Activated T-helper 2 cell treated with anti-CD3 and anti-CD28 coated beads, Interferon-gamma antibody, Interleukin-2, Interleukin-4, amounts not matched to agents 10 μg/mL and 5 μg/mL and 100 μg/mL, durations not matched to agents 14 hours and 24 hours and 36 hours (primary cell): ENCODE results near the gene RPGRIP1L. TPM values are rescaled to one million over a fixed set of nuclear protein-coding genes. Genes with fewer than 3 reads are reported as not detected.

Source experiments
- DNase-seq: peaks from one replicate; pipeline ENCODE4 v3.0.0; 2021; ENCODE audit warnings: low spot score
- H3K27ac Mint-ChIP-seq: one replicate; pipeline ENCODE4 v1.8.0; 2021; ENCODE audit warnings: mixed read lengths
- H3K27me3 Mint-ChIP-seq: one replicate; pipeline ENCODE4 v1.8.0; 2021; ENCODE audit warnings: low read depth, mixed read lengths
- H3K36me3 Mint-ChIP-seq: one replicate; pipeline ENCODE4 v1.8.0; 2021; ENCODE audit warnings: low read depth, mixed read lengths
- H3K4me1 Mint-ChIP-seq: one replicate; pipeline ENCODE4 v1.8.0; 2021; ENCODE audit warnings: low read depth, mixed read lengths
- H3K4me3 Mint-ChIP-seq: one replicate; pipeline ENCODE4 v1.8.0; 2021; ENCODE audit warnings: low read depth, mild to moderate bottlenecking, moderate library complexity, mixed read lengths
- H3K9me3 Mint-ChIP-seq: one replicate; pipeline ENCODE4 v1.8.0; 2021; ENCODE audit warnings: mixed read lengths
- intact Hi-C: fragments of 100-400 bp; cut with micrococcal nuclease; formaldehyde crosslinking; loops from one replicate; pipeline ENCODE4 v1.15.1; 2023
- total RNA-seq: library from RNA; stranded (reverse); gene quantifications from 2 replicates; pipeline ENCODE4 v1.2.3, GENCODE V29; 2022

The RPGRIP1L gene
- total RNA-seq, 1 donor from 2014 or later: 9.6 TPM

DNA sequence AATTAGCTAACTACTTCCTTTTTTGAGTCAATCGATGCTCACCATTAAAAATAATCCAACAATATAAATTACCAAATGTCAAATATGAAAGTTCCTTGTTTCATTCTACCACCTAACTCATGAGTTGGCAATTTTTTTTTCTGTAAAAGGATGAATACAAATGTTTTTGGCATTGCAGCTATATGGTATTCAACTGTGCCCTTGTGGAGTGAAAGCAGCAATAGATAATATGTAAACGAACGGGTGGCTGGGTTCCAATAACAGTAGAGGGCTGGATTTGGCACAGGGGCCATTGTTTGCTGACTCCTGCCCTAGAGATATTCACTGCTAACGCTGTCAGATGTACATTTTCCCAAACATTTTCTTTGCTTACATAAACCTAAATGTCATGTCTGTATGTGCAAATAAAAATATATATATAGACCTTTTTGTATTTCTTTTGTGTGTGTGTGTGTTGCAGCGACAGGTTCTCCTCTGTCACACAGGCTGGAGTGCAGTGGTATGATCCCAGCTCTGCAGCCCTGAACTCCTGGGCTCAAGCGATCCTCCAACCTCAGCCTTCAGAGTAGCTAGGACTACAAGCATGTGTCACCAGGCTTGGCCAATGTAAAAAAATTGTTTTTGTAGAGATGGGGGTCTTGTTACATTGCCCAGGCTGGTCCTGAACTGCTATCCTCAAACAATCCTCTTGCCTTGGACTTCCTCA lies 73.9 kb downstream of the RPGRIP1L start:
- H3K9me3 Mint-ChIP-seq: no peaks in the 10 kb centered on the region
- H3K36me3 Mint-ChIP-seq: no peaks in the 10 kb centered on the region
- no peaks in the 10 kb centered on the region for H3K27me3 Mint-ChIP-seq
- DNase-seq: no peak
- no peak overlapping the region for H3K4me3 Mint-ChIP-seq
- intact Hi-C loops: no loop called here
- no peak overlapping the region for H3K27ac Mint-ChIP-seq
- H3K4me1 Mint-ChIP-seq: no peaks in the 10 kb centered on the region

DNA sequence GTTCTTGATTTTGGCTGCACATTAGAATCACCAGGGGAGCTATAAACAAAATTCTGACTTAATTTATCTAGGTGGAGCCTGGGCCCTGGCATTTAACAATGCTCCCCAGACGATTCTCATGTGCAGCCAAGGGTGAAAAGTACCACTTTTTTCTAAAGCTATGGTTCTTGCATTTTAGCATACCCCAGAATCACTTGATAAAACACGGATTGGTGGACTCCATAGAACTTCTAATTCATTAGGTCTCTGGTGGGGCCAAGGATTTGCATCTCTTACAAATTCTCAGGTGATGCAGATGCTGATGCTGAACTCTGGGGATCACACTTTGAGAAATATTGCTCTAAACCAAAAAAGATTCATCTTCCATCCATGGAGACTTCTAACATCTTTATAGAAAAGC lies 74.5 kb downstream of the RPGRIP1L start:
- H3K36me3 Mint-ChIP-seq: no peaks in the 10 kb centered on the region
- DNase-seq: no peak
- H3K27me3 Mint-ChIP-seq: no peaks in the 10 kb centered on the region
- intact Hi-C loops: no loop called here
- H3K4me1 Mint-ChIP-seq: no peaks in the 10 kb centered on the region
- no peak overlapping the region for H3K27ac Mint-ChIP-seq
- no peaks in the 10 kb centered on the region for H3K9me3 Mint-ChIP-seq
- H3K4me3 Mint-ChIP-seq: no peak overlapping the region

DNA sequence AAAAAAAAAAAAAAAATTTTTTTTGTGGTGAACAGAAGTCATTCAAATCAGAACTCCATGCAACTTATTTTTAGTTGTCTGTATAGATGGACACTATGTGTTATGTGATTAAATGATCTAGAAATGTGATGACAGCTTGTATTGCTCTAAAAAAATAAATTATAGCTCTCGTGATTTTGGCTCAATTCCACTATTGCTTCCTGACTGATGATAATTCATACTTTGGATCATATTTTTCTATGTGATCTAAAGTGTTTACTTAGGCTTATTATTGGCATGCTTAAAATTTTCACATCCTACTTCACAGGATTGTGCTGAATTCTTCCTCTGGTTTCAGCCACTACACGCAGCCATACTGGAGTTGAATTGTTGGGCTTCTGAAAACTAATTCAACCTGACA lies 76.8 kb downstream of the RPGRIP1L start:
- Mint-ChIP-seq H3K9me3 (no peaks in the 10 kb centered on the region), H3K4me1 (no peaks in the 10 kb centered on the region), H3K27ac (no peak overlapping the region), H3K36me3 (no peaks in the 10 kb centered on the region), H3K27me3 (no peaks in the 10 kb centered on the region), H3K4me3 (no peak overlapping the region)
- intact Hi-C loops: no loop called here
- DNase-seq: no peak

DNA sequence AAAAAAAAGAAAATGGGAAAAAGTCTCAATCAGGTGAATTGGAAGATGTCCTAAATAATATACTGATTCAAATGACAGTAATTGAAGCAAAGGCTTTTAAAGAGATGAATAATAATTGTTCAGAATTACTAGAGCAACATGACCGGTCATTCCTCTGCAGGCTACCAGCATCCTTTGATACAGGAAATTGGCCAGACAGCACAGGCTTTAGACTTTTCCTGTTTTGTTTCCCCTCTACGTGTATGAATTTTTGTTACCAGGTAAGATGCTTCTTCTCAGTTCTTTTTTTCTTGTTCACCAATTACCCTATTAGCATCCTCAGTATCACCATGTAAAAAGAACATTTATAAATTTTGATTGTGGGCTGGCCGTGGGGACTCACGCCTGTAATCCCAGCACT lies 77.5 kb downstream of the RPGRIP1L start:
- H3K4me1 Mint-ChIP-seq: no peaks in the 10 kb centered on the region
- H3K36me3 Mint-ChIP-seq: no peaks in the 10 kb centered on the region
- intact Hi-C loops: no loop called here
- H3K27me3 Mint-ChIP-seq: no peaks in the 10 kb centered on the region
- H3K9me3 Mint-ChIP-seq: no peaks in the 10 kb centered on the region
- no peak overlapping the region for H3K4me3 Mint-ChIP-seq
- DNase-seq: no peak
- H3K27ac Mint-ChIP-seq: no peak overlapping the region

DNA sequence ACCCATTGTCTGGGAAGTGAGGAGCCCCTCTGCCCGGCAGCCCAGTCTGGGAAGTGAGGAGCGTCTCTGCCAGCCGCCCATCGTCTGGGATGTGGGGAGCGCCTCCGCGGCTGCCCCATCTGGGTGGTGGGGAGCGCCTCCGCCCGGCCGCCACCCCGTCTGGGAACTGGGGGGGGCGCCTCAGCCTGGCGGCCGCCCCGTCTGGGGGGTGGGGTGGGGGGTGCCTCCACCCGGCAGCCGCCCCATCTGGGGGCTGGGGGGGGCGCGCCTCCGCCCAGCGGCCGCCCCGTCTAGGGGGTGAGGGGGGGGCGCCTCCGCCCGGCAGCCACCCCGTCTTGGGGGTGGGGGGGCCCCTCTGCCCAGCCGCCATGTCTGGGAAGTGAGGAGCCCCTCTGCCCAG lies 78.4 kb downstream of the RPGRIP1L start:
- Mint-ChIP-seq H3K27ac (no peak overlapping the region), H3K9me3 (no peaks in the 10 kb centered on the region), H3K4me3 (no peak overlapping the region), H3K27me3 (no peaks in the 10 kb centered on the region), H3K36me3 (no peaks in the 10 kb centered on the region), H3K4me1 (no peaks in the 10 kb centered on the region)
- no peak for DNase-seq
- intact Hi-C loops: no loop called here

DNA sequence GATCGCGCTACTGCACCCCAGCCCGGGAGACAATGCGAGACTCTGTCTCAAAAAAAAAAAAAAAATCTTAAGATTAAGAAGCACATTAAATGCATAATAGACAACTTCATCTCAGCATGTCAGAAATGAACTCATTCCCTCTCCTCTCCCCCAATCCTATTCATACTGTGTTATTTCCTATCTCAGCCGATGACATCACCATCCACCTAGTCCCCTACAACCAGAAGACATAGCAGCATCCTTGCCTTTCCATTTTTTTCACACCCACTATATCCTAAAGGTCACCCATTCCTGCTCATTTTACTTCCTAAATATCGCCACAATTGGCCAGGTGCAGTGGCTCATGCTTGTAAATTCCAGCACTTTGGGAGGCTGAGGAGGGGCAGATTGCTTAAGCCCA lies 81.3 kb downstream of the RPGRIP1L start:
- H3K9me3 Mint-ChIP-seq: no peaks in the 10 kb centered on the region
- no peak overlapping the region for H3K4me3 Mint-ChIP-seq
- DNase-seq: no peak
- H3K27ac Mint-ChIP-seq: no peak overlapping the region
- no peaks in the 10 kb centered on the region for H3K4me1 Mint-ChIP-seq
- no peaks in the 10 kb centered on the region for H3K27me3 Mint-ChIP-seq
- intact Hi-C loops: no loop called here
- no peaks in the 10 kb centered on the region for H3K36me3 Mint-ChIP-seq

DNA sequence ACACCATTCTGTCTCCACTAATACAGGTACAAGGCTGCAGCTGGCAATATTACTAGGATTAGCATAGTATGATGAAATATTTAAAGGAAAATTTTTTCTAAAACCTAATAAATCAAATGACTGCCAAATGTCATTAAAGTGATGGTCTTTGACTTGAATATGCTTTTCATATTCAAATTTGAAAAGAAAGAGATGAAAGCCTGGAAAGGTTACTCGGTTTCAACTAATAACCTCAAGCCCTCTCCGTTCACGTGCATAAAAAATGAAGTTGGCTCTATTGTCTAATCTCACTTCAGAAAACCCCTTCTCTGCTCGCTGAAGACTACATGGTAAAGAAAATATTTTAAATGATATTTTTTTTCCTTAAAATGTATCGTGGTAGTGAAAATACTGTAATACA lies 83.2 kb downstream of the RPGRIP1L start:
- Mint-ChIP-seq H3K4me3 (no peak overlapping the region), H3K36me3 (no peaks in the 10 kb centered on the region), H3K27me3 (no peaks in the 10 kb centered on the region), H3K4me1 (no peaks in the 10 kb centered on the region), H3K9me3 (no peaks in the 10 kb centered on the region), H3K27ac (no peak overlapping the region)
- intact Hi-C loops: no loop called here
- DNase-seq: no peak

DNA sequence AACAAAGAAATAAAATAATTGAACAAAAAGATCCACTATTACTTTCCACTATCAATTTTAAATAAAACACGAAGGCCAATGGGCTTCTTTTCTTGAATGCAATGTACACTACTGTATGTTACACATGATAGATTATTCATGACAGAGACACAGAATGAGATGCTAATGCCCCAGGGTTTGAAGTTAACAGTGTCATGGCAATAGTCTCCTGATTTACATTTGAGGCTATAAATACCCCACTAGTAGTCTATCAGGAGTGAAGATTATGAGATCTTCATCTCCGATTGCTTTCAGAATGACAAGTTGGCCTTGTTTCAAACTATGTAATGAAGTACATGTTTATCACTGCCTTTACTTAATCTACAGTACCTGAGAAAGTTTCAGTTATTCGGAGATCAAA lies 84.4 kb downstream of the RPGRIP1L start:
- no peak for DNase-seq
- Mint-ChIP-seq H3K27me3 (no peaks in the 10 kb centered on the region), H3K27ac (no peak overlapping the region), H3K9me3 (no peaks in the 10 kb centered on the region), H3K36me3 (no peaks in the 10 kb centered on the region), H3K4me1 (no peaks in the 10 kb centered on the region), H3K4me3 (no peak overlapping the region)
- intact Hi-C loops: no loop called here

DNA sequence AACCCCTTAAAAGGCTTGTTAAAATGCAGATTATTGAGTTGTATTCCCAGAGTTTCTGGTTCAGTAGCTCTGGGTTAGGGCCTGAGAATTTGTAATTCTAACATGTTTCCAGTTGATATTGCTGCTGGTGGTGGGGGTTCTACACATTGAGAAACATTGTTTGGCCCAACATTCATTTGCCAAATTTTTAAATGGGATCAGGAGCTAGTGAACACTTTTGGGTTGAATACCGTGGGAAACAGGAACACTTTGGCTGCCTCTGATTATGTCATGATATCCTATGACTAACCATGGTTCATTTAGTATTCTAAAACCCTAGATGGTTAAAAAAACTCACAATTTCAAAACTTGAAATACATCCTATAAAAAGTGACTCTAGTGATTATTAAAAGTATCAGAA lies 89.3 kb downstream of the RPGRIP1L start:
- H3K27me3 Mint-ChIP-seq: no peaks in the 10 kb centered on the region
- no peak for DNase-seq
- H3K4me3 Mint-ChIP-seq: no peak overlapping the region
- H3K27ac Mint-ChIP-seq: no peak overlapping the region
- intact Hi-C loops: no loop called here
- H3K9me3 Mint-ChIP-seq: no peaks in the 10 kb centered on the region
- no peaks in the 10 kb centered on the region for H3K36me3 Mint-ChIP-seq
- no peaks in the 10 kb centered on the region for H3K4me1 Mint-ChIP-seq

DNA sequence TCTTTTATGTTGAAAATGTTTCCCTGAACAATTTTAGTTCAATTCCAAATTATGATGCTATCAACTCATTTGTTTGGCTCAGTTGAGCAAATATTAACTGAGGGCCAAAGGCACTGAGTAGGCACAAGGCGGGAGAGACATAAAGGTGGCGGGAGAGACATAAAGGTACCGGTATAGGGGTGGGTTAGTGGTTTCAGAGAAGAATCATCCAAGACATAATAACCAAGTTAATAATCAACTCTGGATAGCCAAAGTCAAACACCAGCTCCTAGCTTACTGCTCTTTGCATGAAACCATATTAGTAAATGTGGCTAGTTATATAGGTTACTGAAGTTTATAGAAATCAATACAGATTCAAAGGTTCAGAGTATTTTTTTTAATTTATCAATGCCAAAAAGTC lies 91.7 kb downstream of the RPGRIP1L start:
- Mint-ChIP-seq H3K4me3 (no peak overlapping the region), H3K9me3 (no peaks in the 10 kb centered on the region), H3K27ac (no peak overlapping the region), H3K27me3 (no peaks in the 10 kb centered on the region), H3K36me3 (no peaks in the 10 kb centered on the region), H3K4me1 (no peaks in the 10 kb centered on the region)
- no peak for DNase-seq
- intact Hi-C loops: no loop called here

DNA sequence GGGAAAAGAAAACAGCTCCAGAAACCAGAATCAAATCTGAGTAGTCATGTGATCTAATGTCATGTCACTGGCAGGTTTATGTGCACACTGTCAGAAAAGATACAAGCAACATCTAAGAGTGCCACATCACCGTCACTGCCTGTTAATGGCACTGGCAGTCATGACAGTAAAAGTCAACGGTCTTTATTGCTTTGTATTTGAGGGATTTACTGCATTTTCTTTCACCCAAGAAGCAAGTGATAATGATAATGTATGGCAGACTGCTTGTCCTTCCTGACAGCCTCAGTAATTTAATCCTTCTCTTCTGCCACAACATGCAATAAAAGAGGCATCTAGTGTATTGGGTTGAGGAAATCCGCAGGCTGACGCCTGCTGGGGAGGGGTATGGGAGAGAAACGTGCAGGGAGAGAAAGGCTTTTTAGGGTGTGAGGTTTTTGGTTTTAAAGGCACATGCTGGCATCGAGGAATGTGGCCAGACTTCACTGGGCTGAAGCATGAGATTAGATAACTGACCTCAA lies 92.4 kb downstream of the RPGRIP1L start:
- Mint-ChIP-seq H3K4me1 (no peaks in the 10 kb centered on the region), H3K36me3 (no peaks in the 10 kb centered on the region), H3K27me3 (no peaks in the 10 kb centered on the region), H3K27ac (no peak overlapping the region), H3K9me3 (no peaks in the 10 kb centered on the region), H3K4me3 (no peak overlapping the region)
- intact Hi-C loops: no loop called here
- DNase-seq: no peak

DNA sequence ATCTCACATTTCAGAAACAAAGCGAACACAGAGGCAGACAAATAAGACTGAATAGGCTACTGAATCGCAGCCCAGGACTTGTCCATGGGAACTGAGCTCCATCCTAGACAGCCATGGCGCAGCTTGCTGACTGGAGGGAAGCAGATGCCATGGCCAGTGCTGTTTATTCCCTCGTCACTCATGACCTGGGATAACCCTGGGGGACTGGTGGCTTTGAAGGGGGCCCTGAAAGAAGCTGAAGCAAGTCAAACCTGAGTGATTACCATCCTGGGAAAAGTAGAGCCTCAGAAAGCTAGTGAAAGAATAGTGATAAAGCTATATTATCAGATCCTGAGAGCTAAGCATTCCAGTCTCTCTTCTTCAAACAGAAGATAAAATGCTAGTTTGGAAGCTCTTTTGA lies 94.1 kb downstream of the RPGRIP1L start:
- Mint-ChIP-seq H3K4me1 (no peaks in the 10 kb centered on the region), H3K9me3 (no peaks in the 10 kb centered on the region), H3K27ac (no peak overlapping the region), H3K36me3 (no peaks in the 10 kb centered on the region), H3K4me3 (no peak overlapping the region), H3K27me3 (no peaks in the 10 kb centered on the region)
- intact Hi-C loops: no loop called here
- DNase-seq: no peak

DNA sequence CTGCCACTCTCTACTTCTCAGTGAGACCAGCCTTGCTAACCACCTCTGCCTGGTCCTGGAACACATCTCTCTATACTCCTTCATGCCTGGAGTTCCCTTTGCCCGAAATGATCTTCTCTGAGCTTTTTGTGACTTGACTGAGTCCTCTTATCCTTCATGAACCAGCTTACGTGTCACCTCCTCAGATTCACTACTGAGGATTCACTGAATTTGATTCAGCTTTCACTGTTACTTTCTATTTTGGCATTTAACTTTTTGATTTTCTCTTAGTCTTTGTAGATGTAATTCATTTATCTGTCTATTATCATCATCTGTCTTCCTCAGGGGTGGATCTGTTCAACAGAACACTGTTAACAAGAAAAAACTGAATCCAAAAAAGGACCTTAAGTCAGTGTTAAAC lies 95.6 kb downstream of the RPGRIP1L start:
- Mint-ChIP-seq H3K4me3 (no peak overlapping the region), H3K9me3 (no peaks in the 10 kb centered on the region), H3K27me3 (no peaks in the 10 kb centered on the region), H3K4me1 (no peaks in the 10 kb centered on the region), H3K27ac (no peak overlapping the region), H3K36me3 (no peaks in the 10 kb centered on the region)
- intact Hi-C loops: no loop called here
- no peak for DNase-seq
